Activated B cell treated with CpG ODN at 0.5 μM for 24 hours (primary cell): ENCODE data around the gene ISM1. TPM values are rescaled to one million over a fixed set of nuclear protein-coding genes. Genes with fewer than 3 reads are reported as not detected.

ENCODE experiments used
- ATAC-seq: fragments of 200-7000 bp; cut with Tn5 transposase; one replicate; pipeline ENCODE4 v1.10.0; 2021; ENCODE audit warnings: low read depth, mild to moderate bottlenecking, moderate library complexity
- CTCF ChIA-PET: fragments of 350-600 bp; sonication (Branson Sonifier 250); formaldehyde crosslinking; loops from one replicate; lab custom pipeline; 2021; ENCODE audit warnings: antibody characterized with exemption; lab: Charles Lee
- POLR2A ChIA-PET: fragments of 350-600 bp; sonication (Branson Sonifier 250); formaldehyde crosslinking; loops from one replicate; lab custom pipeline; 2021; ENCODE audit warnings: antibody characterized with exemption; lab: Charles Lee
- DNase-seq: peaks from one replicate; pipeline ENCODE4 v3.0.0; 2022
- H3K27ac Mint-ChIP-seq: one replicate; pipeline ENCODE4 v1.8.0; 2020; ENCODE audit warnings: mixed read lengths
- H3K27me3 Mint-ChIP-seq: one replicate; pipeline ENCODE4 v1.8.0; 2021; ENCODE audit warnings: mixed read lengths
- H3K36me3 Mint-ChIP-seq: one replicate; pipeline ENCODE4 v1.8.0; 2021; ENCODE audit warnings: low read depth, mixed read lengths
- H3K4me1 Mint-ChIP-seq: one replicate; pipeline ENCODE4 v1.8.0; 2021; ENCODE audit warnings: mixed read lengths
- H3K4me3 Mint-ChIP-seq: one replicate; pipeline ENCODE4 v1.8.0; 2020; ENCODE audit warnings: mild to moderate bottlenecking, mixed read lengths
- H3K9me3 Mint-ChIP-seq: one replicate; pipeline ENCODE4 v1.8.0; 2020; ENCODE audit warnings: mixed read lengths
- intact Hi-C: fragments of 100-400 bp; cut with micrococcal nuclease; formaldehyde crosslinking; loops from one replicate; pipeline ENCODE4 v1.15.1; 2024
- total RNA-seq: library from RNA; stranded (reverse); gene quantifications from 2 replicates; pipeline ENCODE4 v1.2.3, GENCODE V29; 2022
- TF ChIP-seq, protein P1 (sequence below): fragments of 200-600 bp; IDR thresholded peaks from one replicate; pipeline ENCODE4 v1.8.0; 2022; ENCODE audit warnings: antibody characterized with exemption, mild to moderate bottlenecking

The ISM1 gene
- total RNA-seq, 1 donor from 2014 or later = not detected

- DNase-seq = no peak
- Mint-ChIP-seq H3K9me3 (no peaks in the 10 kb centered on the region), H3K4me1 (peaks cover 4% of the 10 kb centered on the region), H3K27ac (no peak overlapping the region), H3K4me3 (no peak overlapping the region), H3K36me3 (no peaks in the 10 kb centered on the region), H3K27me3 (no peaks in the 10 kb centered on the region)
- TF ChIP-seq, protein P1, sequence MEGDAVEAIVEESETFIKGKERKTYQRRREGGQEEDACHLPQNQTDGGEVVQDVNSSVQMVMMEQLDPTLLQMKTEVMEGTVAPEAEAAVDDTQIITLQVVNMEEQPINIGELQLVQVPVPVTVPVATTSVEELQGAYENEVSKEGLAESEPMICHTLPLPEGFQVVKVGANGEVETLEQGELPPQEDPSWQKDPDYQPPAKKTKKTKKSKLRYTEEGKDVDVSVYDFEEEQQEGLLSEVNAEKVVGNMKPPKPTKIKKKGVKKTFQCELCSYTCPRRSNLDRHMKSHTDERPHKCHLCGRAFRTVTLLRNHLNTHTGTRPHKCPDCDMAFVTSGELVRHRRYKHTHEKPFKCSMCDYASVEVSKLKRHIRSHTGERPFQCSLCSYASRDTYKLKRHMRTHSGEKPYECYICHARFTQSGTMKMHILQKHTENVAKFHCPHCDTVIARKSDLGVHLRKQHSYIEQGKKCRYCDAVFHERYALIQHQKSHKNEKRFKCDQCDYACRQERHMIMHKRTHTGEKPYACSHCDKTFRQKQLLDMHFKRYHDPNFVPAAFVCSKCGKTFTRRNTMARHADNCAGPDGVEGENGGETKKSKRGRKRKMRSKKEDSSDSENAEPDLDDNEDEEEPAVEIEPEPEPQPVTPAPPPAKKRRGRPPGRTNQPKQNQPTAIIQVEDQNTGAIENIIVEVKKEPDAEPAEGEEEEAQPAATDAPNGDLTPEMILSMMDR = no peak
- ATAC-seq = no peak
- intact Hi-C loops = no loop called here
- CTCF ChIA-PET = no interaction called here
- POLR2A ChIA-PET = no interaction called here
These were observed 24.2 kb downstream of the ISM1 start for GRCh38 chr20:13245250-13245723.

- intact Hi-C loops = no loop called here
- TF ChIP-seq, protein P1 = no peak
These were observed 28.2 kb downstream of the ISM1 start for GRCh38 chr20:13249118-13249797.

DNA sequence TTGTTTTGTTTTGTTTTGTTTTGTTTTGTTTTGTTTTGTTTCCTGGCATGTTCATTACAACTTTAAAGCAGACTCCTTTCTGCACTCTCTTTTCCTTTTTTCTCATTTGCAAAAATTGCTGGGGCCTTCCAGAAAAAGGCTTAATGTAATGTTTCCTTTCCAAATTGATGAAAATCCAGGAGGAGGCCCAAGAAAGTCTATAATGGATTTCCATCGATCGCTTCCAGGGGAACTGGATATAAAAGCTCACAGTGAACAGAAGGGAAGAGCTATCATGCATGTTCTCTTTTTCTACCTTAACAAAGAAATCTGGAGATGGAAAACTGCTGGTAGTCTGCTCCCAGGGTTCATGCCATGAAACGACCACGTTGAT lies 28.7 kb downstream of the ISM1 start:
- H3K27me3 Mint-ChIP-seq = no peaks in the 10 kb centered on the region
- H3K36me3 Mint-ChIP-seq = no peaks in the 10 kb centered on the region
- no peaks in the 10 kb centered on the region for H3K9me3 Mint-ChIP-seq
- intact Hi-C loops = no loop called here
- H3K4me3 Mint-ChIP-seq = no peak overlapping the region
- CTCF ChIA-PET = no interaction called here
- POLR2A ChIA-PET = no interaction called here
- DNase-seq (no peak), ATAC-seq (no peak)
- TF ChIP-seq, protein P1 = no peak
- H3K27ac Mint-ChIP-seq = no peak overlapping the region
- peaks cover 4% of the 10 kb centered on the region for H3K4me1 Mint-ChIP-seq

More at GRCh38 chr20:13249118-13249797, 28.2 kb downstream of the ISM1 start:
- POLR2A ChIA-PET = no interaction called here
- no peak for DNase-seq
- Mint-ChIP-seq H3K27me3 (no peaks in the 10 kb centered on the region), H3K4me1 (peaks cover 4% of the 10 kb centered on the region), H3K36me3 (no peaks in the 10 kb centered on the region), H3K27ac (no peak overlapping the region), H3K9me3 (no peaks in the 10 kb centered on the region), H3K4me3 (no peak overlapping the region)
- ATAC-seq = no peak
- CTCF ChIA-PET = no interaction called here

GRCh38 chr20:13250251-13250650 lies 29.2 kb downstream of the ISM1 start:
- CTCF ChIA-PET = no interaction called here
- H3K4me3 Mint-ChIP-seq = no peak overlapping the region
- ATAC-seq (no peak), DNase-seq (no peak)
- TF ChIP-seq, protein P1 = no peak
- intact Hi-C loops = no loop called here
- H3K27me3 Mint-ChIP-seq = no peaks in the 10 kb centered on the region
- H3K4me1 Mint-ChIP-seq = peaks cover 4% of the 10 kb centered on the region
- POLR2A ChIA-PET = no interaction called here
- H3K9me3 Mint-ChIP-seq = no peaks in the 10 kb centered on the region
- H3K27ac Mint-ChIP-seq = no peak overlapping the region
- no peaks in the 10 kb centered on the region for H3K36me3 Mint-ChIP-seq

DNA sequence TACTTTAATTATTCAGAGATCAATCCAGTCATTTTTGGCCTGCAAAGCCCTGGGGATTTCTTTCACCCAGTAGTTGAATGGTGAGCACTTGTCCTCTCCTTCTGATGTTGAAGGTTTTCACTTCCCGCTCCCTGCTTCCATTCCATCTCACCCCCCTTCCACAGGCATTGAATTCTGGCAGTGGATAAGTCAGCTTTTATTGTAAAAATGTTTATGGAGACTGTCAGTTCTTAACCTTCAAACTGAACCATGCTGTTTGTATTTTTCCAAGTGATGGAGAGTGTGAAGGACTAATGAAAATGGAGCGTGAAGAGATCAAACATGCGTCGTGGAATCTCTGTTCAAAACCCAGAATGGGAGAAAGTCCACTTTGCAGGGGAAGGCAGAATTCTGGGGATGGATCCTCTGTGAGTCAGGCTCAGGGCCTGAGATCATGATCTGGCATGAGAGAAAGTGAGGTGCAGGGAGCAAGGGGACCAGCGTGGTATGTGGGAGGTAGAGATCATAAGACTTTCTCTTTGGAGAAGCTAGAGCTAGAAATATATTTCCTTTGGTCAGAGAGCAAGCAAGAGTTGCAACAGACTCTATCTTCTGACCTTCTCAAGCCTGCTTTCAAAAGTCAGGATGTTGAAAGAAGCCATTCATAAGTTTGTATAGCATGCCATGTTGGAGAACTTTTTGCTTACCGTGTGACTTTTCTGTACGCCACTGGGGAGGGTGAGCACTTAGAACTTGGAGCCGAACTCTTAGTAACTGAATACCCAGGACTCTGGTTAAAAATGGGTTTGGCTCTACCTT lies 30.2 kb downstream of the ISM1 start:
- no peaks in the 10 kb centered on the region for H3K27me3 Mint-ChIP-seq
- H3K4me1 Mint-ChIP-seq = peaks cover 4% of the 10 kb centered on the region
- ATAC-seq = no peak
- DNase-seq = no peak
- H3K36me3 Mint-ChIP-seq = no peaks in the 10 kb centered on the region
- TF ChIP-seq, protein P1 = no peak
- no peak overlapping the region for H3K4me3 Mint-ChIP-seq
- intact Hi-C loops = no loop called here
- CTCF ChIA-PET = no interaction called here
- no peak overlapping the region for H3K27ac Mint-ChIP-seq
- POLR2A ChIA-PET = no interaction called here
- H3K9me3 Mint-ChIP-seq = no peaks in the 10 kb centered on the region
